ENCODE results near the gene SLC2A4RG. TPM values are rescaled to one million over a fixed set of nuclear protein-coding genes. Genes with fewer than 3 reads are reported as not detected.

The SLC2A4RG gene
- total RNA-seq, 1 donor from 2014 or later: 80.7 TPM

DNA sequence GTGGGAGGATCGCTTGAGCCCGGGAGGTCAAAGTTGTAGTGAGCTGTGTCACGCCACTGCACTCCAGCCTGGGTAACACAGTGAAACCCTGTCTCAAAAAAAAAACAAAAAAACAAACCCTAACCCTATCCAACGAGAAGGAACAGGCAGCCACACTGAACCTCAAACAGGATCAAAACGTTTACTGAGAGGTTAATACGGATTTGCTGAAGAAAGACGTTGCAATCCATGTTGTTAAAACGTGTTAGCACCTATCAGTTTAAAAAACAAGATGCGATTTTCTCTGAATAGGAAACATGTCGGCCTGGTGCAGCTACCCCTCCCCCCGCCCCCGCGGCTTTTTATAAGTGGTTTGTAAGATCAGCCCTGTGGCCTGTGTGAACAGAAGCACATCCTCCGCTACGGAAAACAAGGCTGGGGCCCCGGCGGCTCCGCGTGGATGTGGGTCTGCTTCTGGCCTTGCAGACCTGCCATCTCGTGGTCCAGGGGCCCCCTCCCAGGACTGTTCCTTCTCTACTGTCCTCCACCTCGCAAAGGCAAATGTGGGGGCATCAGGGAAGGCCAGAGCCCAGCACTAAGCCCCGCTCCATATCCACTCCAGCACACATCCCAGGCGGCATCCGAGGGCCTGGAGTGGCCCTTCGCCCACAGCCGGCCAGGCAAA lies 11.4 kb downstream of the SLC2A4RG start:
- H3K4me1 Mint-ChIP-seq (ENCODE audit: unreplicated experiment): no peaks in the 10 kb centered on the region
- DNase-seq (ENCODE audit: extremely low spot score, unreplicated experiment): no peak
- no peak overlapping the region for H3K4me3 Mint-ChIP-seq (ENCODE audit: unreplicated experiment)
- H3K36me3 Mint-ChIP-seq (ENCODE audit: unreplicated experiment): peaks cover 2% of the 10 kb centered on the region
- H3K9me3 Mint-ChIP-seq (ENCODE audit: unreplicated experiment): no peaks in the 10 kb centered on the region
- no peaks in the 10 kb centered on the region for H3K27me3 Mint-ChIP-seq (ENCODE audit: unreplicated experiment)
- TF ChIP-seq, protein P1, sequence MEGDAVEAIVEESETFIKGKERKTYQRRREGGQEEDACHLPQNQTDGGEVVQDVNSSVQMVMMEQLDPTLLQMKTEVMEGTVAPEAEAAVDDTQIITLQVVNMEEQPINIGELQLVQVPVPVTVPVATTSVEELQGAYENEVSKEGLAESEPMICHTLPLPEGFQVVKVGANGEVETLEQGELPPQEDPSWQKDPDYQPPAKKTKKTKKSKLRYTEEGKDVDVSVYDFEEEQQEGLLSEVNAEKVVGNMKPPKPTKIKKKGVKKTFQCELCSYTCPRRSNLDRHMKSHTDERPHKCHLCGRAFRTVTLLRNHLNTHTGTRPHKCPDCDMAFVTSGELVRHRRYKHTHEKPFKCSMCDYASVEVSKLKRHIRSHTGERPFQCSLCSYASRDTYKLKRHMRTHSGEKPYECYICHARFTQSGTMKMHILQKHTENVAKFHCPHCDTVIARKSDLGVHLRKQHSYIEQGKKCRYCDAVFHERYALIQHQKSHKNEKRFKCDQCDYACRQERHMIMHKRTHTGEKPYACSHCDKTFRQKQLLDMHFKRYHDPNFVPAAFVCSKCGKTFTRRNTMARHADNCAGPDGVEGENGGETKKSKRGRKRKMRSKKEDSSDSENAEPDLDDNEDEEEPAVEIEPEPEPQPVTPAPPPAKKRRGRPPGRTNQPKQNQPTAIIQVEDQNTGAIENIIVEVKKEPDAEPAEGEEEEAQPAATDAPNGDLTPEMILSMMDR (IDR thresholded peaks at IDR 0.05): no peak
- H3K27ac Mint-ChIP-seq (ENCODE audit: unreplicated experiment): no peak overlapping the region

DNA sequence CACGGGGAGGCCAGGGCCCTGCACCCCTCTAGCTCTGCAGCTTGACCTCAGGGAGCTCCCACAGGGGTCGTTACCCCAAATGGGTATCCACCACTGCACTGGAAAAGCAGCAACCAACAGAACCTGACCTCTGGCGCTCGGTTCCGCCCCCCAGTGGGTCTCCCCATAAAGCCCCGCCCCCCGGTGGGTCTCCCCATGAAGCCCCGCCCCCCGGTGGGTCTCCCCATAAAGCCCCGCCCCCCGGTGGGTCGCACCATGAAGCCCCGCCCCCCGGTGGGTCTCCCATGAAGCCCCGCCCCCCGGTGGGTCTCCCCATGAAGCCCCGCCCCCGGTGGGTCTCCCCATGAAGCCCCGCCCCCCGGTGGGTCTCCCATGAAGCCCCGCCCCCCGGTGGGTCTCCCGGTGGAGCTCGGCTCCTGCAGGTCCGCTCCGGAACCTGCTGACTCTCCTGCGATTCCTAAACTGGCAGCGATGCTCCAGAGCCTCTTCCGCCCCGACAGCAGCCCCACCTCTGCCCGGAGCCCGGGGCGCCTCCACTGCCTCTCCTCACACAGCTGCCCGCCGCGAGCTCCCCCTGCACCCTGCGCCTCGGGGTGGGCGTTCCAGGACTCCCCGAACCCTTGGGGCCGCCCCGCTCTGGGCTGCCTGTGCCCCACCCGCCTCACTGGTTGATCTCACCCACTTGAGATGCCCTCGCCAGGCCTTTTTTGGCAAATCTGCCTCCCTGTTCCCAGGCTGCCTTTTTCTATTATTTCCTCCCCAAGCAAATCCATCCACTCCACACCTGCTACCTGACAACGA lies 12.1 kb downstream of the SLC2A4RG start:
- TF ChIP-seq, protein P1 (IDR thresholded peaks at IDR 0.05): no peak
- Mint-ChIP-seq H3K27me3 (ENCODE audit: unreplicated experiment) (no peaks in the 10 kb centered on the region), H3K36me3 (ENCODE audit: unreplicated experiment) (peaks cover 4% of the 10 kb centered on the region), H3K4me3 (ENCODE audit: unreplicated experiment) (no peak overlapping the region), H3K27ac (ENCODE audit: unreplicated experiment) (no peak overlapping the region), H3K9me3 (ENCODE audit: unreplicated experiment) (no peaks in the 10 kb centered on the region), H3K4me1 (ENCODE audit: unreplicated experiment) (no peaks in the 10 kb centered on the region)
- DNase-seq (ENCODE audit: extremely low spot score, unreplicated experiment): peak; percentile 83

DNA sequence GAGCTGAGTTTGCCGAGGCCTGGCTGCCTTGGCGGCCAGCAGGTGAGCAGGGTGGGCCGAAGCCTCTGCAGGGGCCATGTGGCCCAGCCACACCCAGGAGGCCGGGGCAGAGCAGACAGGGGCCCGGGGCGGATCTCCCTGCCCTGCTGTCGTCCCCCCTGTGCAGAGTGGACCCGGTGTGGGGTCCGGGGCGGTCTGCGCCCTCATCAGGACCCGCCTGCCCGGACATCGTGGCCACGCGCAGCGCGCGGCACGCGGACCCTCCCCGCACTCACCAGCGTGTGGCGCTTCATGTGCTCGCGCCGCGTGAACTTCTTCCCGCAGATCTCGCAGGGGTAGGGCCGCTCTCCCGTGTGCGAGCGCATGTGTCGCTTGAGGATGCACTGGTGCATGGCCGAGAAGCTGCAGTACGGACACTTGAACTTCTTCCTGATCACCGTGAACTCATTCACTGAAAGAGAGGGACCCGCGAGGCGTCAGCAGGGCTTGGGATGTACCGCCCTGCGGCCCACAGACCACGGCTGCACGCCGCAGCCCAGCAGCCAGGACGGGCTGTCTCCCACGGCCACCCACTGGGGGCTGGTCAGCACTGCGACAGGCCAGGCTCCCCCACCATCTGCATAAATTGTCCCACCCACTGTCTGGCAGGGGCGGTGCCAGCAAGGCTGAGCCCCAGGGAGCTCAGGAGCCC lies 13.0 kb downstream of the SLC2A4RG start:
- no peak overlapping the region for H3K4me3 Mint-ChIP-seq (ENCODE audit: unreplicated experiment)
- no peak overlapping the region for H3K27ac Mint-ChIP-seq (ENCODE audit: unreplicated experiment)
- DNase-seq (ENCODE audit: extremely low spot score, unreplicated experiment): no peak
- no peaks in the 10 kb centered on the region for H3K27me3 Mint-ChIP-seq (ENCODE audit: unreplicated experiment)
- TF ChIP-seq, protein P1 (IDR thresholded peaks at IDR 0.05): no peak
- peaks cover 6% of the 10 kb centered on the region for H3K36me3 Mint-ChIP-seq (ENCODE audit: unreplicated experiment)
- H3K9me3 Mint-ChIP-seq (ENCODE audit: unreplicated experiment): no peaks in the 10 kb centered on the region
- no peaks in the 10 kb centered on the region for H3K4me1 Mint-ChIP-seq (ENCODE audit: unreplicated experiment)

DNA sequence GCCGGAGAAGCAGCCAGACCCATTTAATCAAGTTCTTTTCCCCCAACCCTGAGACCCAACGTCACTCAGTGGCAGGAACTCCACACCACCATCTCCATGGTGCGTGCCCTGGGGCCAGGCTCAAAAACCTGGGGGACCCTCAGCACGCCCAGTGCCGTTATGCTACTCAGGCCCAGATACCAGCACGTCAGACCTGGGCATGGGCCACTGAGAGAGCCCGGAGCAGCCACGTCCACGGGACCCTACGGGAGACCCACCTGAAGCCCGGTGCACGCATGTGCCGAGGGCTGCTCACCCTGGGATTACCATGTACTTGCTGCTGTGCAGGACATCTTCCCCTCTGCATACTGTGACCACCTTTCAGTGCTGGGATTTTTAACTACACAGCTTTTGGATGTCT lies 13.8 kb downstream of the SLC2A4RG start:
- Mint-ChIP-seq H3K4me1 (ENCODE audit: unreplicated experiment) (no peaks in the 10 kb centered on the region), H3K27ac (ENCODE audit: unreplicated experiment) (no peak overlapping the region), H3K9me3 (ENCODE audit: unreplicated experiment) (no peaks in the 10 kb centered on the region), H3K36me3 (ENCODE audit: unreplicated experiment) (peaks cover 6% of the 10 kb centered on the region), H3K27me3 (ENCODE audit: unreplicated experiment) (no peaks in the 10 kb centered on the region), H3K4me3 (ENCODE audit: unreplicated experiment) (no peak overlapping the region)
- TF ChIP-seq, protein P1 (IDR thresholded peaks at IDR 0.05): no peak
- DNase-seq (ENCODE audit: extremely low spot score, unreplicated experiment): no peak

DNA sequence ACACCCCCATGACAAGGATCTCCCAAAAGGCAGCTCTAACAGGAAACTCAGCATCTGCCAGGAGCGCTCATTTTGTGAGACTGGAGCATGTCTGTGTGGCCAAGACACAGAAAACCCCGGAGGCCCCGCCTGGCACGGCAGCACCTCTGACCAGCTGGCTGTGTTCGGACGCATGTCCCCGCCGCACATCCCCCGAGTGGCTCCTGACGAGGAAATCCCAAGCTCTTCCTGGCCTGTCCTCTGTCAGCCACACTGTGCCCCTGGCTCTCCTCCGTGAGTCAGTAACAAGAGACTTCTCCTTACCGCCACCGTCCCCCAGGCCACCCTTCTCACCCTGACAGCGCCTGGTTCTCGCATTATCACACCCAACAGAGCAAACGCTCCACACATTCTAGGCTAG lies 14.4 kb downstream of the SLC2A4RG start:
- Mint-ChIP-seq H3K4me3 (ENCODE audit: unreplicated experiment) (no peak overlapping the region), H3K27me3 (ENCODE audit: unreplicated experiment) (no peaks in the 10 kb centered on the region), H3K27ac (ENCODE audit: unreplicated experiment) (no peak overlapping the region), H3K9me3 (ENCODE audit: unreplicated experiment) (no peaks in the 10 kb centered on the region), H3K36me3 (ENCODE audit: unreplicated experiment) (peaks cover 8% of the 10 kb centered on the region), H3K4me1 (ENCODE audit: unreplicated experiment) (no peaks in the 10 kb centered on the region)
- no peak for DNase-seq (ENCODE audit: extremely low spot score, unreplicated experiment)
- TF ChIP-seq, protein P1 (IDR thresholded peaks at IDR 0.05): no peak
